Measurements from ENCODE around the gene MRPL51.

GRCh38 chr12:6461401-6462233 lies 31.4 kb downstream of the MRPL51 start:
- no peak for TF ChIP-seq CTCF (IDR thresholded peaks at IDR 0.05)
- no peak for TF ChIP-seq POLR2A (IDR thresholded peaks at IDR 0.05)
